Measurements from ENCODE around the gene ENO2. TPM values are rescaled to one million over a fixed set of nuclear protein-coding genes. Genes with fewer than 3 reads are reported as not detected.

ENO2 gene
- total and polyA plus RNA-seq, 2 donors (not counting 1 experiment from before 2014, with no cell fraction given) = 20.3 to 43.0 TPM

DNA sequence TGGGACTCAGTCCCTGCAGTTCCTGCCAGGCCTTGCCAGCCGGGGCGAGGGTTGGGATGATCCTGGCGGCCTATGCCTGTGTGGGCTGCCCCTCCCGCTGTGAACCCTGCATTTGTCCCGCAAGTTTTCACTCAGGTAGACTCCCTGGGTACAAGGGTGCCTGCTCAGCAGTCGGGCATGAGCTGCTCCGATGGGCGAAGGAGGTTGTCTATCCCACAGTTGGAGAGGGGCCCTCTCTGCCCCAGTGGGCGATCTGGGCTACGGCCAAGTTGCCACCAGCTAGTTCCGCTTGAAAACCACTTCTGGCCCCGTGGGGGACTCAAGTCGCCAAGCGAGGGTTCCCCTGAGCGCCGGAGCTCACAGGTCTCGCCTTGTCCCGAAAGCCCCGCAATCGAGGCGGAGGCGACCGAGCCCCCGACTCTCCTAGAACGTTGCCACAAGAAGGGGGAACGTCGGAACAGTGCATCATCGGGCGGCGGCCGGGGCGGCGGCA lies 47.4 kb upstream of the ENO2 start:
- H3K27ac ChIP-seq (ENCODE audit: insufficient read depth, low read length) = peak overlapping the region; percentile 43
- TF ChIP-seq EZH2 (IDR thresholded peaks at IDR 0.05; ENCODE audit: low read length, missing control alignments) = no peak
- TF ChIP-seq, protein P1, sequence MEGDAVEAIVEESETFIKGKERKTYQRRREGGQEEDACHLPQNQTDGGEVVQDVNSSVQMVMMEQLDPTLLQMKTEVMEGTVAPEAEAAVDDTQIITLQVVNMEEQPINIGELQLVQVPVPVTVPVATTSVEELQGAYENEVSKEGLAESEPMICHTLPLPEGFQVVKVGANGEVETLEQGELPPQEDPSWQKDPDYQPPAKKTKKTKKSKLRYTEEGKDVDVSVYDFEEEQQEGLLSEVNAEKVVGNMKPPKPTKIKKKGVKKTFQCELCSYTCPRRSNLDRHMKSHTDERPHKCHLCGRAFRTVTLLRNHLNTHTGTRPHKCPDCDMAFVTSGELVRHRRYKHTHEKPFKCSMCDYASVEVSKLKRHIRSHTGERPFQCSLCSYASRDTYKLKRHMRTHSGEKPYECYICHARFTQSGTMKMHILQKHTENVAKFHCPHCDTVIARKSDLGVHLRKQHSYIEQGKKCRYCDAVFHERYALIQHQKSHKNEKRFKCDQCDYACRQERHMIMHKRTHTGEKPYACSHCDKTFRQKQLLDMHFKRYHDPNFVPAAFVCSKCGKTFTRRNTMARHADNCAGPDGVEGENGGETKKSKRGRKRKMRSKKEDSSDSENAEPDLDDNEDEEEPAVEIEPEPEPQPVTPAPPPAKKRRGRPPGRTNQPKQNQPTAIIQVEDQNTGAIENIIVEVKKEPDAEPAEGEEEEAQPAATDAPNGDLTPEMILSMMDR (conservative IDR thresholded peaks at IDR 0.05 in 1 of 2, IDR thresholded peaks at IDR 0.05 in 1 of 2; ENCODE audit: low read depth in 1 of 2, low read length in 2 of 2) = no peak
- no peaks in the 10 kb centered on the region for H3K9me3 ChIP-seq (ENCODE audit: control insufficient read depth, insufficient read depth, low read depth, low read length)
- H3K9ac ChIP-seq (ENCODE audit: insufficient read depth, low read length) = peak overlapping the region; percentile 57
- peaks cover 4% of the 10 kb centered on the region for H4K20me1 ChIP-seq (ENCODE audit: control insufficient read depth, extremely low read depth, insufficient read depth, low read length)
- peak overlapping the region; percentile 71 for H3K4me2 ChIP-seq (ENCODE audit: extremely low read depth, insufficient read depth, low read length)
- H3K4me1 ChIP-seq (ENCODE audit: control insufficient read depth, extremely low read depth, insufficient read depth, low read length) = peaks cover 27% of the 10 kb centered on the region
- peaks cover 37% of the 10 kb centered on the region for H3K79me2 ChIP-seq (ENCODE audit: control insufficient read depth, insufficient read depth, low read length)
- H3K27me3 ChIP-seq (ENCODE audit: control insufficient read depth, insufficient read depth, low read length) = no peaks in the 10 kb centered on the region
- peaks cover 27% of the 10 kb centered on the region for H3K36me3 ChIP-seq (ENCODE audit: control insufficient read depth, insufficient read depth, low read length)
- peak overlapping the region; percentile 27 to 89 (median 47) for H3K4me3 ChIP-seq (replicated peaks in 1 of 4; ENCODE audit: control extremely low read depth in 1 of 4, insufficient read depth in 1 of 4, low read depth in 3 of 4, low read length in 4 of 4)
- H2AFZ ChIP-seq (ENCODE audit: low read length) = peak overlapping the region; percentile 23
- DNase-seq (ENCODE audit: low read depth in 2 of 2) = no peak

DNA sequence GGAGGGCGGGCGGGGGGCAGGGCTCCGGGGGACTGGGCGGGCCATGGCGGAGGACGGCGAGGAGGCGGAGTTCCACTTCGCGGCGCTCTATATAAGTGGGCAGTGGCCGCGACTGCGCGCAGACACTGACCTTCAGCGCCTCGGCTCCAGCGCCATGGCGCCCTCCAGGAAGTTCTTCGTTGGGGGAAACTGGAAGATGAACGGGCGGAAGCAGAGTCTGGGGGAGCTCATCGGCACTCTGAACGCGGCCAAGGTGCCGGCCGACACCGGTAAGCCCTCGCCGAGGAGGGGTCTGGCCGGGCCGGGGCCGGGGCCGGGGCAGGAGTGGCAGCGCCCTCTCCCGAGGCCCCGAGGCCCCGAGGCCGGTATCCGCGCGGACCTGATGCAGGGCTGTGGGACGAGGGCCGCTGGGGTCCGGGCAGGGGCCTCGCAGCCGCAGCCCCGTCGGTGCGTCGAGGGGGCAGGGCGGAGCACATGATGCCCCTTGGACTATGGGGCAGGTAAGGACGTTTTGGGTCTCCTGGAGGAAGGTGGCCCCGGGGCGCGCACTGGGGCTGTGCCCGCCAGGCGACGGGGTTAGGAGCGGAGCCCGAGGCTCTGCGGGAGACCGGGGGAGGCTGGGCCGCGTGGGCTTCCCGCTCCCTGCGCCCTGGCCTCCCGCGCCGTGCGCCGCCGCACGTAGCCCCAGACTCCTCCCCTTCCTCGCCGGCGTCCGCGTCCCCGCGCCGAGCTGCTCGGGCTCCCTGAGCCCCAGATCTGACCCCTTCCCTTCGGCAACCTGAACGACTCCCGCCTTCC lies 46.8 kb upstream of the ENO2 start, which contains the start of gene TPI1:
Gene TPI1 (plus strand): TSS at position 119 of the 798 bp plus-strand sequence. CDS start 36 bp downstream, at position 155.
- Histone ChIP-seq H3K4me3 (replicated peaks in 1 of 4; ENCODE audit: control extremely low read depth in 1 of 4, insufficient read depth in 1 of 4, low read depth in 3 of 4, low read length in 4 of 4) (peak within 1 kb of the TSS; percentile 89 to 94 (median 92)), H3K36me3 (ENCODE audit: control insufficient read depth, insufficient read depth, low read length) (peaks cover 29% of the 10 kb centered on the region), H3K4me1 (ENCODE audit: control insufficient read depth, extremely low read depth, insufficient read depth, low read length) (peaks cover 29% of the 10 kb centered on the region), H3K9me3 (ENCODE audit: control insufficient read depth, insufficient read depth, low read depth, low read length) (no peaks in the 10 kb centered on the region), H3K4me2 (ENCODE audit: extremely low read depth, insufficient read depth, low read length) (peak within 1 kb of the TSS; percentile 96), H4K20me1 (ENCODE audit: control insufficient read depth, extremely low read depth, insufficient read depth, low read length) (peaks cover 4% of the 10 kb centered on the region), H3K27ac (ENCODE audit: insufficient read depth, low read length) (peak within 1 kb of the TSS; percentile 84), H3K79me2 (ENCODE audit: control insufficient read depth, insufficient read depth, low read length) (peaks cover 42% of the 10 kb centered on the region), H3K9ac (ENCODE audit: insufficient read depth, low read length) (peak within 1 kb of the TSS; percentile 93), H2AFZ (ENCODE audit: low read length) (peak within 1 kb of the TSS; percentile 23), H3K27me3 (ENCODE audit: control insufficient read depth, insufficient read depth, low read length) (no peaks in the 10 kb centered on the region)
- no peak for TF ChIP-seq EZH2 (IDR thresholded peaks at IDR 0.05; ENCODE audit: low read length, missing control alignments)
- TF ChIP-seq, protein P1 (conservative IDR thresholded peaks at IDR 0.05 in 1 of 2, IDR thresholded peaks at IDR 0.05 in 1 of 2; ENCODE audit: low read depth in 1 of 2, low read length in 2 of 2) = no peak
- peak; percentile 71 to 81 for DNase-seq (ENCODE audit: low read depth in 2 of 2)

DNA sequence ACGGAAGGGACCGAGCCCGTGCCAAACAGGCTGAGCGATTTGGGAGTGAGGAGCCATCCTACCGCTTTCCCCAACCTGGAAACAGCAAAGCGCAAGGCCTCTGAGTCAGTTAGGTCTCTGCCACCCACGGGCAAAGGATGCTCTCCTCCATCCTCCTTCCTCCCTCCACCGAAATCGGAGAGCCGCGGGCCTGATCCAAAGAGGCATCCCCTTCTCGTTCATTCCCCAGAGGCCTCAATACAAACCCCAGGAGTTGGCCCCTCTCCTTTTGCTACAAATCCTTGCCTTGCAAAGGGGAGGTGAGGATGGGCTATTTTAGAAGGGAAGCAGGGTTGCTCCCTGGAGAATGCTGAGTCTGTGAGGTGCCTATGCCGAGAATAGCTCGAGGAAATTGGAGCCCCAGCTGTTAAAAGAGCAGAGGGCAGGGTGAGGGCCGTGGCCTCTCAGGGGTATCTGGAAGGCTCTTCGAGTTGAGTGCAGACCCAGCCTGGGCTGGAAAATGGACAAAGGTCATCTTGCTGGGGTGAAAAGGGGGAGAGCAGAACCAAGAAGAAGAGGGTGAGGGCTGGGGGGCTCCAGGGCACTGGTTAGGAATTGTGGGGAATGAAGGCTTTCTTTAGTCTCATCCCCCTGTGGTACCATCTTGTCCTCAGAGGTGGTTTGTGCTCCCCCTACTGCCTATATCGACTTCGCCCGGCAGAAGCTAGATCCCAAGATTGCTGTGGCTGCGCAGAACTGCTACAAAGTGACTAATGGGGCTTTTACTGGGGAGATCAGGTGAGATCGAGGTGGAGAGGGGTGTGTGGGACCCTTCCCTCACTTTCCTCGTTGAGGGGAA lies 46.0 kb upstream of the ENO2 start:
- TF ChIP-seq, protein P1 (conservative IDR thresholded peaks at IDR 0.05 in 1 of 2, IDR thresholded peaks at IDR 0.05 in 1 of 2; ENCODE audit: low read depth in 1 of 2, low read length in 2 of 2) = peak in 1 of 2 donors; percentile 36
- no peak for TF ChIP-seq EZH2 (IDR thresholded peaks at IDR 0.05; ENCODE audit: low read length, missing control alignments)
- Histone ChIP-seq H2AFZ (ENCODE audit: low read length) (no peak overlapping the region), H3K4me2 (ENCODE audit: extremely low read depth, insufficient read depth, low read length) (peak overlapping the region; percentile 96), H3K4me3 (replicated peaks in 1 of 4; ENCODE audit: control extremely low read depth in 1 of 4, insufficient read depth in 1 of 4, low read depth in 3 of 4, low read length in 4 of 4) (peak overlapping the region; percentile 89 to 94 (median 92)), H3K27ac (ENCODE audit: insufficient read depth, low read length) (peak overlapping the region; percentile 84), H3K79me2 (ENCODE audit: control insufficient read depth, insufficient read depth, low read length) (peaks cover 43% of the 10 kb centered on the region), H3K27me3 (ENCODE audit: control insufficient read depth, insufficient read depth, low read length) (no peaks in the 10 kb centered on the region), H3K4me1 (ENCODE audit: control insufficient read depth, extremely low read depth, insufficient read depth, low read length) (peaks cover 29% of the 10 kb centered on the region), H3K9me3 (ENCODE audit: control insufficient read depth, insufficient read depth, low read depth, low read length) (no peaks in the 10 kb centered on the region), H3K9ac (ENCODE audit: insufficient read depth, low read length) (peak overlapping the region; percentile 93), H4K20me1 (ENCODE audit: control insufficient read depth, extremely low read depth, insufficient read depth, low read length) (peaks cover 4% of the 10 kb centered on the region), H3K36me3 (ENCODE audit: control insufficient read depth, insufficient read depth, low read length) (peaks cover 25% of the 10 kb centered on the region)
- DNase-seq (ENCODE audit: low read depth in 2 of 2) = no peak

All from fibroblast of lung (primary cell).